Islet precursor cell (in vitro differentiated cells): Measurements from ENCODE around the gene SYNPR.

Source experiments
- DNase-seq: peaks from one replicate; pipeline ENCODE4 v3.0.0-alpha.2; 2018

The SYNPR gene

GRCh38 chr3:63308072-63308471 lies 30.0 kb downstream of the SYNPR start:
- DNase-seq = no peak

DNA sequence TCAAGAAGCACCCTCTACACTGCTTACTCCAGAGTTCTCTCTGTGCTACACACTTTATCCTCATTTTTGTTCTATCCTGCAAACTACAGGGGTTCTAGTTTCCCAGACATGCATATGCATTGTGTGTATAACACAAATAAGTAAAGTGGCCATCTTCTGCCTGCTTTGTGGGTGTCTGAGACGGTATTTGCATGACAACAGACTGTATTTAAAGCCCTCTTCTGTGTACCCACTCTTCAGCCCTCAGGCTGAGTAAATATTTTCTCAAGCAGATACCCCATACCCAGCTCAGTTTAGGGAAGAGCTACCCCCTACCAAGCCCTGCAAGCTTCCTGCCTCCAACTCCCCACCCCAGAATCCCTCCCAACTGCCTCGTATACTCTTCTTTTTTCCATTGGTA lies 31.7 kb downstream of the SYNPR start:
- DNase-seq = no peak

DNA sequence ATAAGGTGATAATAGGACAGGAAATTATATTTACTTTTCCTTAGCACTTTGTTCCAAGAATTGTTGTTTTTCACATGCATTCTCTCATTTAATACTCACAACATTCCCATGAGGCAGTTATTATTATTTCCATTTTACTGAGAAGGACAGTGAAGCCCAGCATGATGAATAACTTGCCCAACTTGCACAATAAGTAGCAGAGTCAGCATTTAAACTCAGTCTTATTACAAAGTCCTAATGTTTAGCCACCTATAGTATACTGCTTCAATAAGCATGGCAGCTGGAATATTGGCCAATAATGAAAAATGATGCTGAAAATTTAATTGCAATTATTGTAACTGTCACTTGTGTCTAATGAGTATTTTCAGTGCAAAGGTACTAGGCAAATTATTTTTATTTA lies 45.7 kb downstream of the SYNPR start:
- DNase-seq = no peak

DNA sequence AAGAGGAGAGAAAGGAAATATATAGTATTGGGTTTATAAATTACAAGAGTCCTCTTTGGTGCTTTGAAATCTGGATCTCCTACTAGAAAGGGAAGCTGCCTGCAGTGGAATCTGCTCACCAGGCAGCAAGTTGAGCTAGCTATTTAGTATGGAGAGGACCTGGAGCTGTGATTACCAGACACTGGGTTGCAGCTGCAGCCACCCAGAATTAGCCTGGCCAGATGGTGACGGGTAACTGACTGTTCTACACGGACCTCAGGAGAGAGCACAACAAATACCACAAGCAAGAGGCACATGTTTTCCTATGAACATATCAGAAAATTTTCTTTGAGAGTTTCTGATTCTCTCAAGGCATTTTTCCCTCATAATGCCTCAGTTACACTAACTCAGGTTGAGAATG lies 46.5 kb downstream of the SYNPR start:
- no peak for DNase-seq

GRCh38 chr3:63325386-63325785 lies 47.3 kb downstream of the SYNPR start:
- no peak for DNase-seq

DNA sequence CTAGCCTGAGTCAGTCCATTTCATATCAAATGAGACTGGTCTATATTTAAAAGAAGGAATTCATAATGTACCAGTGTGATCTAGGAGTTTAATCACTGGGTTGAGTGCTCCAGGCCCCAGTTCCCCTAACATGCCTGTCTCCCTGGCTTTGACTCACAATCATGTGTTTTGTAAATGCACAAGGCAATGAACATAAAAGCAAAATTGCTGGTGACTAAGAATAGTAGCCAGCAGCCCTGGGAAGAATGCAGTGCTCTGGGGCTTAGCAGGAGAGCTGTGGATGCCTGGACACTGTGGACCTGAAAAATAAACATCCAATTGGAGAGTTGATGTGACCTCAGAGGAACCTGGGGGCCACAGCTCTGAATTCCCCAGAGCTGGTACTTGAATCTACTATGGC lies 50.3 kb downstream of the SYNPR start:
- DNase-seq = peak; percentile 95

- no peak for DNase-seq
Observed at GRCh38 chr3:63331520-63331919, 53.4 kb downstream of the SYNPR start.

- no peak for DNase-seq
Observed at GRCh38 chr3:63333815-63334214, 55.7 kb downstream of the SYNPR start.

GRCh38 chr3:63338351-63338750 lies 60.2 kb downstream of the SYNPR start:
- no peak for DNase-seq

DNA sequence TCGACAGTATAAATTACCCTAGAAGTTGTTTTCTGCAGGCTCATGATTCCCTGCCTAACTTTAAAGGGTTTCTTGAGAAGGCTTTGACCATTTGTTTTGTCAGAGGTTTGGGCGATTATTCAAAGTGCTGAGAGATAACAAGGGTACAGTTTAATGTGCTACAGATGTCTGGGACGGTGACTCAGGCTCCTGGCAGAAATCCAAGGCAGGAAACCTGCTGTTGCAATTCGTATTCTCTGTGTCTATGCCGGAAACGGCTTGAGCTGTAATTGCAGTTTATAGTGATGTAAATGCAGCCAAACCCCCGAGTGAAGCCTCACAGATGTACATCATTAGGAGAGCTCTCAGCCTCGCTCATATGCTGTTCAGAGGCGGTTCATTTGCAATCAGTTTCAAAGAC lies 65.6 kb downstream of the SYNPR start:
- peak; percentile 97 for DNase-seq

- DNase-seq = peak; percentile 91
Observed at GRCh38 chr3:63344661-63345060, 66.6 kb downstream of the SYNPR start.

GRCh38 chr3:63349583-63350573 lies 71.8 kb downstream of the SYNPR start:
- peak; percentile 70 for DNase-seq

DNA sequence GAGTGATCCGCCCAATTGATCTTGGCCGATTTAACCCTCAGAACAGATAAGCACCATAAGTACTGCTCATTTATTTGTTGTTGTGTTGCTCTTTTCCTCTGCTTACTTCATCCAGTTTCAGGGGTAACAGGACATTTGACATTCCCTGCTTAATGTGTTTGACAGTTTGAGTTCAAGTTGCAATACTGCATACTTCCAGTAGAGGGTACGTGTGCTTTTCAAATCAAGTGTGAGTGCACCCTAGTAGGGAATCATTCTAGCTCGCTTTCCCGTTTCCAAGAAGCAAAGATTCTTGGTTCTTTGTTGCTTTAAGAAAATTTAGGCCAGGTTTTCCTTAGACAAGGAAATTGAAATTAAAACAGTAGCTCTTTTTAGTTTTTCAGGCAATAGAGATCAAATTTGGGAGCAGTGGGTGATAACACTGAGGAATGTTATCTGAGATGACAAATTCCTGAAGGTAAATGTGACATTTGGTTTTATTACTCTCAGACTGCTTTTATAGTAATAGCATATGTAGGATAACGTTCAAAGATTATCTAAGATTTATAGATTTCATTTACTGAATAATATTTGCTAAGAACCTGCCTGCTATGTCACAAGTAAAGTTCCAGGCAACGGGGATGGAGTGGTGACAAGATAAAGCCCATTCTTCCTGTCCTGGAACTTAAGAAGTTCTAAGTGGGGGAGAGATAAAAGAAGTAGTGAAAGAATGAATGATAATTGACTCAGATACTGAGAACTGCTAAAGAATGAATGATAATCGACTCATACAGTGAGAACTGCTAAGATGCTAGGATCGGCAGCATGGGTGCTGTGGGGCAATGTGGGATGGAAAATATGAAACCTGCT lies 73.3 kb downstream of the SYNPR start:
- no peak for DNase-seq

DNA sequence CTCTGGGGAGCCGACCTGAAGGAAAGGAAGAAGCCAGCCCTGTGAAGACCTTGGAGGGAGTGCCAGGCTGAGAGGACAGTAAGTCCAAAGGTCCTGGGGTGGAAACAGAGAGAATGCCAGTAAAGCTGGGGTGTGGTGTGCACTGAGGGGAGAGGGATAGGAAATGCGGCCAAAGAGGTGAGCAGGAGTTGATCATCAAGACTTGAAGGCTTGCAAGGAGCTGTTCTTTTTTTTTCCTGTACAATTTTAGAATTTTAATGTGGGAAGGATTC lies 73.8 kb downstream of the SYNPR start:
- DNase-seq = no peak

- peak; percentile 52 for DNase-seq
Observed at GRCh38 chr3:63353383-63353782, 75.3 kb downstream of the SYNPR start.

DNA sequence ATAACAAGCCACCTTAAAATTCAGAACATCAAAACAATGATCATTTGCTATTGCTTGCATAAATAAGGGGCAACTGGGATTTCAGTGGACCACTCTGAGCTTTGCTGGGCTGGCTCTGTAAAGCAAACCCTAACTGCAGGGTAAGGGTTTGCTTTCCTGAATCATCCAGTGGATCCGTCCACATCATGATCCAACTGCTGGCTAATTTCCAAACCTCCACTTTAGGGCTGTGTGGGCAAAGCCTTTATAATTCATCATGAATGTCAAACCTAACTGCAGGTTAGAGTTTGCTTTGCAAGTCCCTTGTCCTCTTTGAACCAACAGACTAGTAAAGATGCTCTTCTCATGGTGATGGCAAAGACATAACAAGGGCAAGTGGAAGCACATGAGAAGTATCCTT lies 76.1 kb downstream of the SYNPR start:
- DNase-seq = no peak

- DNase-seq = no peak
Observed at GRCh38 chr3:63355809-63356208, 77.7 kb downstream of the SYNPR start.

DNA sequence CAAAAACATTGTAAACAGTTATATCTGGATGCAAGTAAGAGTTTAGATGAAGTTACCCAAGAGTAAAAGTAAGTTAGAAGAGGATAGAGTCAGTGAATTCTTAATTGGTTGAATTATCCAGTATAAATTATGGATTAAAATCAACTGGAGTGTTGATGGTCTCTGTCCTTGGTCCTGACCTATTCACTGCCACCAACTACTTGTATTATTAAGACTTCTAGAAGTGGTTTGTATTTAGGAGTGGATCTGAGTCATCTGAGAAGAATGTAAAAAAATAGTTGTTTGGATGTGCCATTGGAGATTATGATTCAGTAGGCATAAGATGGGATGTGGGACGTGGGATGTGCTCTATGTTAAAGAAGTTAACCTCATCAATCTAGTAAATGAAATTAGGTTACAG lies 86.4 kb downstream of the SYNPR start:
- no peak for DNase-seq

- DNase-seq = no peak
Observed at GRCh38 chr3:63364910-63365309, 86.8 kb downstream of the SYNPR start.

DNA sequence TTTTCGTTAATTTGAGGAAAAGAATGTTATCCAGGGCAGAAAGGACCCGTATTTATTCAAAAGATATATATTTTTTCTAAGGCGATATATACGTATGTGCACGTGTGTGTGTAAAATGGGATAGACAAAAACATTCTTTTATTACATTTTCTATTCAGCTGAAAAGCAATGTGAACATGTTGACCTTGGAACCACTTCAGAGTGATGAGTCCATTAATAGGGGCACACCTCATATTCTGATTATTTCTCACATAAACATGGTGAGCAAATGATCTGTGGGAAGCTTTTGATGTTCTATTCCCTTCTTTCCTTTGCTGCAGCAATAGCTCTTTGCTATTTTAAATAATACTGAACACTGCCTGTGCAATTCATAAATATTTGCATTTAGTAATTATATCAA lies 87.6 kb downstream of the SYNPR start:
- no peak for DNase-seq

DNA sequence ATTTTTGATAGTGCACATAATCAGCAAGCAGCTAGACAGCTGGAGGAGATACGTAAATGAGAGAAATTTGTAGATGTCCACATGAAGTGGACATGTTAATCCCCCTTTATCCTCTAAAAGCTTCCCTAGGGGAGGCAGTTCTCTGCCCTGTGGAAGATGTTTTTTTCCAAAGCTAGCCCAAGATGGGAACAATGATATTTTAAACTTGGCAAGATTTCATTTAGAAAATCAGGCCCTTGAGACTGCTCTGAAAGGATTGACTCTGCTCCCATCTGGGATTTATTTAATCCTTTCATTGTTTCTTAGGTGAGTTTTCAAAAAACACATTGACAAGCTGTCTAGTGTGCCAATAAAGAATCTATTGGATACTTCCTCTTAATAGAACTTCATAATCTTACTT lies 92.0 kb downstream of the SYNPR start:
- no peak for DNase-seq

- DNase-seq = no peak
Observed at GRCh38 chr3:63383040-63383439, 104.9 kb downstream of the SYNPR start.

DNA sequence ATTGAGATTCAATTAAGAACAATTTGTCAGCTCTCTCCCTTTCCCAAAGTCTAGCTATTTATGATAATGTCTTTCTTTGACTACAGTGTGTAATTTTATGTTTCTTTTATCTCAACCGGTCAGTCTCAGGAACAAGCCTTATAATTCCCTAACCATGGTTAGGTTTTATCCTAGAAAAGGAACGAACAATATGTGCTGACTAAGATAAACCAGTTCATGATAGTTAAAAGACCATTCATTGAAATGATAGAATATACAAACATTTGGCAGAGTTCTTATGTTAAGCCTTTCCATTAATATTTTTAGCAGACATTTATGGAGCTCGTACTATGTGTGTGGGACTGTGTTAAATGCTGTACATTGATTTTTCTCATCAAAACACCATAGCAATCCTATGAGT lies 106.3 kb downstream of the SYNPR start:
- DNase-seq = no peak

DNA sequence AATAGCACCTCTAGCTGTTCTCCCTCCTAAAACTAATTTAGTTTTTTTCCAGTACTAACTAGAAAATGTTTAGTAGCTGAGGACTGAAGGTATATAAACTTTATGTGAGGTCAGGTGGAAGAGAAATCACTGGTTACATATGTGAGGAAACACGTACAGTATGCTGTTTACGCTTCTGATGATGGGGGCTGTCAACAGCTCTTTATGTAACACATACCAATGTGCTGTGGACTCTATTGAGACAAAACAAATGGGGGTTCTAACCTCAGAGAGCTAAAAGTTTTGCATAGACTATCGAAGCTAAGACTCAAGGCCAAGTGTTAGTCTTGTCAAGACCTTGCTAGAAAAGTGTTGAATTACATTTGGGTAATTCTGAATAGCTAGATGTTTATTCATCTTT lies 107.5 kb downstream of the SYNPR start:
- no peak for DNase-seq
